ENCODE measurements around the gene LSM10.

DNA sequence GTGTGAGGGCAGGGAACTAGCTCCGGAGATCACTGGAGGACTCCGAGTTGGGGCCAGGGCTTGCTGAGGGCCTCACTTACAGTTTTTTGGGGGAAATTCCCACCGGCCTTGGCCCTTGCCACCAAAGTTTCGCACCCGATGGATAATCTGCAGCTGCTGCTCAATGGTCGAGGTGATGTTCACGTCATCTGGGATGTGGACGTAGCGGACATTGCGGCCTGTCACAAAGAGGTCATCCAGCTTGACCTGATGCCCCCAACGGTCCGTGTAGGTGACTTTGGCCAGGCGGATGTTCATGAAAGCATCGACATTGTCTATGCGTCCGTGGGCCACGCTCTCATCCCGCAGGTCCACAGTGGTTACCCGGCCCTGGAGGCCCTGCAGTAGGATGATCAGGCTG, 4.0 kb downstream of the LSM10 start:
- TF ChIP-seq, protein P1, sequence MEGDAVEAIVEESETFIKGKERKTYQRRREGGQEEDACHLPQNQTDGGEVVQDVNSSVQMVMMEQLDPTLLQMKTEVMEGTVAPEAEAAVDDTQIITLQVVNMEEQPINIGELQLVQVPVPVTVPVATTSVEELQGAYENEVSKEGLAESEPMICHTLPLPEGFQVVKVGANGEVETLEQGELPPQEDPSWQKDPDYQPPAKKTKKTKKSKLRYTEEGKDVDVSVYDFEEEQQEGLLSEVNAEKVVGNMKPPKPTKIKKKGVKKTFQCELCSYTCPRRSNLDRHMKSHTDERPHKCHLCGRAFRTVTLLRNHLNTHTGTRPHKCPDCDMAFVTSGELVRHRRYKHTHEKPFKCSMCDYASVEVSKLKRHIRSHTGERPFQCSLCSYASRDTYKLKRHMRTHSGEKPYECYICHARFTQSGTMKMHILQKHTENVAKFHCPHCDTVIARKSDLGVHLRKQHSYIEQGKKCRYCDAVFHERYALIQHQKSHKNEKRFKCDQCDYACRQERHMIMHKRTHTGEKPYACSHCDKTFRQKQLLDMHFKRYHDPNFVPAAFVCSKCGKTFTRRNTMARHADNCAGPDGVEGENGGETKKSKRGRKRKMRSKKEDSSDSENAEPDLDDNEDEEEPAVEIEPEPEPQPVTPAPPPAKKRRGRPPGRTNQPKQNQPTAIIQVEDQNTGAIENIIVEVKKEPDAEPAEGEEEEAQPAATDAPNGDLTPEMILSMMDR (IDR thresholded peaks at IDR 0.05; ENCODE audit: insufficient read depth, low read length, poor library complexity, severe bottlenecking) = no peak
- TF ChIP-seq EZH2phosphoT487 (conservative IDR thresholded peaks at IDR 0.05; ENCODE audit: low read length) = no peak

All from SU-DHL-6 (cell line).